Activated CD4-positive, alpha-beta T cell treated with anti-CD3 and anti-CD28 coated beads for 4 hours (primary cell): ENCODE measurements around the gene RIPK1.
"Not testable (repeated sequence)": the region's sequence is repeated elsewhere in the genome, so short reads cannot be mapped to it uniquely, and the experiment has no call there.

Experiments used
- DNase-seq, 2 donors: peaks; one replicate each; pipeline ENCODE4 v3.0.0-alpha.2; 2020

The RIPK1 gene

DNA sequence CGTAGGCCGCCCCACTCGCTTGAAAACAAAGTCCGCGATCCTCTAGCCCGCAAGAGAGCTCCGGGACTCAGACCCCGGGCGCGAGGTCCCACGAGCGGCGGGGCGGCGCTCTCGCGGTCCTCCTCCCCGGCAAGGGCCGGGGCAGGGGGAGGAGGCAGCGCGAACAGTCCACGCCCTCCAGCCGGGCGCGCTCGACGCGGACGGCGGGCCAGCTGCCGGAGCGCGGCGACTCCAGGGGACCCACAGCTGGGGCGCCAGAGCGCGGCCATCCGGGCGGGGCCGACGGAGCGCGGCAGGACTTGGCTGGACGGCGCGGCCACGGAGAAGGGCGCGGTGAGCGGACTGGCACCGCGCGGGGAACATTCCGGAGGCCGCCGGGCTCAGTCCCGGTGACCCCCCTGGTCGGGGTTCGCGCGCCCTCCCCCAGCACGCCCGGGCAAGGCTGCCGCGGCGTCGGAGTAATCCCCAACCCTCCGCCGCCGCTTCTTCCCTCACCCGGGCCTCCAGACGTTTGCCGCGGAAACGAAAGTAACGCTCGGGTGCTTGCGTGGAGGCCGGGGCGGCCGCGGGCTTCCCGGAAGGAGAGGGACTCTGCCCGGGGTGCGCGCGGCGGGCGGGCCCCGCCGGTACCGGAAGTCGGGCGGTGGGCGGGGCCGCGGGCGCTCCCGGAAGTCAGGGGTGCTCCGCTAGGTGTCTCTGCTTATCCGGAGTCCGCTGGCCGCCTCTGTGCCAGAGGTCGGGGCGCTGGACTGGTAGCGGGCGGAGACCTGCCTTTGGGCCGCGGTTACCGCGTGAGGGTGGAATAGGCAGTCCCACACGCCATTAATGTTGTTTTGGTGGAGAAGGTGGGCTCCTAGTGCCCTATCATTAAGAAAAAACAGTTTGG is at the start of gene RIPK1:
TSS of gene RIPK1 (plus strand) at position 166 of the 886 bp plus-strand sequence. CDS start 8,330 bp downstream, outside the sequence.
- DNase-seq, result peak; percentile 92 to 93

DNA sequence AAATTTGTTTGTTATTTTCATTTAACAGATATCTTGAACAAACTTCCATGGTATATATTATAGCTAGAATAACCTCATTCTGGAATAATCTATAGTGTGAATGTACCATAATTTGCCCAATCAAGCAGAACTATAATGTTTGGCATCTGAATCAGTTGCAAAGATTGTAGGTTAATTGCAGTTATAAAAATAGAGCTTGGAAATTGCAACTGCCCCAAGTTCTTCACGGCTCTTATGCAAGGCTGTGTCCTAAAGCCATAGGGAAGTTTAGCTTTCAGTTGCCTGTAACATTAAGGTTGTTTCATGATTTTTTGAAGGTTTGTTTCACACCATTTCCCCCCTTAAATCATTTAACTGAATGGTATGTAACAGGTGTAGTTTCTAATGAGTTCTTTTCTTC is 49.2 kb upstream of the RIPK1 start:
- DNase-seq, result no peak

DNA sequence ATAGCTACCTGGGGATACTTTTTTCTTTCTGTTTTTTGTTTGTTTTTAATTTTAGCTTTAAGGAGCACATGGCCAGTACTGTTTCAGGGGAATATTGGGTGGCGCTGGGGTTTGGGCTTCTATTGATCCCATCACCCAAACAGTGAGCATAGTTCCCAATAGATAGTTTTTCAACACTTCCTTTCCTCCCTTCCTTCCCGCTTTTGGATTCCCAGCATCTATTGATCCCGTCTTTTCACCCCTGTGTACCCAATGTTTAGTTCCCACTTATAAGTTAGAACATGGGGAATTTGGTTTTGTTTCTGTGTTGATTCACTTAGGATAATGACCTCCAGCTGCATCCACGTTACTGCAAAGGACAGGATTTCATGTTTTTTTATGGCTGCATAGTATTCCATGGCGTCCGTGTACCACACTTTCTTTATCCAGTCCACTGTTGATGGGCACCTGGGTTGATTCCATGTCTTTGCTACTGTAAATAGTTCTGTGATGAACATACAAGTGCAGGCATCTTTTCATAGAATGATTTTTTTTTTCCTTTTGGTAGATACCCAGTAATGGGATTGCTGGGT is 48.5 kb upstream of the RIPK1 start:
- no peak for DNase-seq

DNA sequence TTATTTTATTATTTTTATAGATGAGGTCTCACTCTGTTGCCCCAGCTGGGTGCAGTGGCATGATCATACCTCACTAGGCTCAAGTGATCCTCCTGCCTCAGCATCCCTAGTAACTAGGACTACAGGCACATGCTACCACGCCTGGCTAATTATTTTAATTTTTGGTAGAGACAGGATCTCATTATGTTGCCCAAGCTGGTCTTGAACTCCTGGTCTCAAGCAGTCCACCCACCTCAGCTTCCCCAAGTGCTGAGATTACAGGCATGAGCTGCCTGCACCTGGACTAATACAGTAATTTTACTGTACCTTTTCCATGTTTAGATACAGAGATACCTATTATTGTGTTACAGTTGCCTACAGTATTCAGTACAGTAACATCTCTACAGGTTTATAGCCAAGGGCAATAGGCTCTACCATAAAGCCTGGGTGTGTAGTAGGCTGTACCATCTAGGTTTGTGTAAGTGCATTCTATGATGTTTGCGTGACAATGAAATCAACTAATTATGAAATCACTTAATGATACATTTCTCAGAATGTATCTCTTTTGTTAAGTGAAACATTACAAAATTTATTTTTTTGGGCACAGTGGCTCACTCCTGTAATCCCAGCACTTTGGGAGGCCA is 47.2 kb upstream of the RIPK1 start:
- DNase-seq, result not testable (repeated sequence)

DNA sequence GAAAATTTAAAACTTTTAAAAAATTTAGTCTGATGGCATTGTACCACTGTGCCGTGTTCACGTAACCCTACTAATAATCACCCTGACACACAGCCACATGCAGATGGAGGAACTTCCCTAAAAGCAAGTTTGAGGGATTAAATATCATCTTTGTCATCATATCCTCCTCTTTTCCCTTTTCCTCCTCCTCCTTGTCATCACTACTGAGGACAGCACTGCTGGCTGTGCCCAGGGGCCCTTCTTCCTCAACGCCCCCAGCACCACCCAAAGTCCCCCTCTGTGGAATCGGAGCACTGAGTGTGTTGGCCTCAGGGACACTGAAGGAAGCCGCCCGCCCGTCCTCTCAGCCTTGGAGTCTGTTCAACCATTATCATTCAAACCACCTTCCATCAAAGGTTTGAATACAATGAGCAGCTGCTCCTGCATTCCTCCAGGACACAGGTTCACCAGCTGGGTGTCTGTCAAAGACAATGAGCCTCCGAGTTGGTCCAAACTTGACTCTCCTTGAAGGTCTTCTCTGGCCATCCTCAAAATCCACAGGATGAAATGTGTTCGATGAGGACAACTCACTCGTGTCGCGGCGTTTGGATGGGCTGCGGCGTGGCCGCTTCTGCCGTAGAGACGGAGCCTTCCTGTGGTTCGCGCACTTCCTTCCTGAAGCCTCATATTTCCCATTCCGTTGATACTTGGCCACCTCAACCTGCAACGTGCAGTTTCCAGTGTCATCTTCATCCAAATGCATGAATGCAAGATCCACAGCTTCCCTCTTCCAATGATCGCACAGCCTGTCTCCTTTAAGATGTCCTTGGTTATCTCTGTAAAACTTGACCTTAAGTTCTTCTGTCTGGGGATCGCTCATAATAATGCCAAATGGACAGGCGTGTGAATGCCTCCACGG is 45.3 kb upstream of the RIPK1 start:
- peak; percentile 22 to 46 for DNase-seq

DNA sequence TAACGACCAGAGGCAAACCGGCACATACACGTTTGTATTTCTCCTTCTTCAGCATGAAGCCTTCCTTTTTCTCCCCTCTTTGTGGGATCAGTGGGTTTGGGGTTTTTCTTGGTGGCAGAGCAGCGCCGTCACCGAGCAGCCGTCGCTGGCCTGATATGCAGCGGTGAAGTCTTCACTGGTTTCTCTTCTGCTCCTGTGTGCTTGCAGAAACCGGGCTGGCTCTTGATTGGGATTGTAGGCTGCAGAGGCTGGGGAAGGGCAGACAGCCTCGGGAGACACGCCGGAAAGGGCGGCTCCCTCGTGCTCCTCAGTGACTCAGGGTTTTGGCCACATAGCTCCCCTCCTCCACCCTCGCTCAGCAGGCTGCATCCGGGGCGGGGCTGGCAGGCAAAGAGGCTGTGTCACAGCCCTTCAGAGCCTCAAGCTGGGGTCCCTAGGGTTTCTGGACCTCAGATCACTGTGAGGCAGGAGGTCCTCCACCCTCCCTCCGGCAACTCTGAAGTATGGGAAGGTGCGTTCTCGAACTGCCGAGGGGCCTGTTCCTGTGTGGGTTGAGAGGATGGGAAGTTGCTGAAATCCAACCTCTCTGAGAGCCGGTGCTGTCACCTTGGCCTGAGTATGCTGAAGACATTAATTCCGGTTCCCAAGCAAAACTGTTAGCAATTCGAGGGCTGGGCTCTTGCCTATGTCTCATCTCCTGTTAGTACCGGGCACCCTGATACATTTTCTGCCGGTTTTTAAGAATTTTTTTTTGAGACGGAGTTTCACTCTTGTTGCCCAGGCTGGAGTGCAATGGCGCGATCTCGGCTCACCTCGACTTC is 44.4 kb upstream of the RIPK1 start:
- peak; percentile 87 to 88 for DNase-seq

DNA sequence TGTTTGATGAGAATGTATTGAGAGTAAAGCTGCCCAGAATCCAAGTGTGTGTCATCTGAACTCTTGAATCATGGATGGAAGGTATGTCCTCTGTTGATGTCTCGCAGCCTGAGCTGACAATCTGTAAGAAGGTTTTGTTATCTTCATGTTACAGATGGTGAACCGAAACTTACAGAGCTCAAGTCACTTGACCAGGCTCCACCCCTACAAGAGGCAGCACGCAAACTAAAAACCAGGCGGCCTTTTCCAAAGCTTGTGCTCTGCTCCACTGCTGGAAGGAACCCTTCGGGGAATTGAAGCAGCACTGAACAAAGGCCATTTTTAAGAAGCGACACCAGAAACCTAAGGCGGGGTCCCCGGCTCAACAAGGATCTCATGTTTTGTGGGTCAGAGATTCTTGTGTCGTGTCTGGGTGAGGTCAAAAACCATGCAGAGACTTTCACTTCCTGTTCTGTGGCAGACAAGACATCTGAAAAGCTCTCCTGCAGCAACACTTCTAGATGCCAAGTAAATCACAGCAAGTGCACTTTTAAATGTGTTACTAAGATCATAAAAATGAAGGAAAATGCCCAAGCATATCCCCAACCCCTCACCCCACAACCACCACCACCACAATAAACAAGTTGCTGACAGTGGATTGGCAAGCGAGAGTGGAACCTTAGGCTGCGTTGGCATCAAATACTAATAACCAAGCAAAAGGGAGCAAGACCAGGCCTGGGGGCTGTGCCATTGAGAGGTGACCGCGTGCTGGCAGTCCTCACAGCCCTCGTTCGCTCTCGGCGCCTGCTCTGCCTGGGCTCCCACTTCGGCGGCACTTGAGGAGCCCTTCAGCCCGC is 41.3 kb upstream of the RIPK1 start:
- DNase-seq, result peak; percentile 16 to 19

DNA sequence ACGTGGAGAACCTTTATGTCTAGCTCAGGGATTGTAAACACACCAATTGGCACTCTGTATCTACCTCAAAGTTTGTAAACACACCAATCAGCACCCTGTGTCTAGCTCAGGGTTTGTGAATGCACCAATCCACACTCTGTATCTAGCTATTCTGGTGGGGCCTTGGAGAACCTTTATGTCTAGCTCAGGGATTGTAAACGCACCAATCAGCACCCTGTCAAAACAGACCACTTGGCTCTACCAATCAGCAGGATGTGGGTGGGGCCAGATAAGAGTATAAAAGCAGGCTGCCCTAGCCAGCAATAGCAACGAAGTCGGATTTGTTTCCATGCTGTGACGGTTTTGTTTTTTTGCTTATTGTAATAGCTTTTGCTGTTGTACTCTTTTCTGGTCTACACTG is 40.1 kb upstream of the RIPK1 start:
- DNase-seq, result not testable (repeated sequence)

DNA sequence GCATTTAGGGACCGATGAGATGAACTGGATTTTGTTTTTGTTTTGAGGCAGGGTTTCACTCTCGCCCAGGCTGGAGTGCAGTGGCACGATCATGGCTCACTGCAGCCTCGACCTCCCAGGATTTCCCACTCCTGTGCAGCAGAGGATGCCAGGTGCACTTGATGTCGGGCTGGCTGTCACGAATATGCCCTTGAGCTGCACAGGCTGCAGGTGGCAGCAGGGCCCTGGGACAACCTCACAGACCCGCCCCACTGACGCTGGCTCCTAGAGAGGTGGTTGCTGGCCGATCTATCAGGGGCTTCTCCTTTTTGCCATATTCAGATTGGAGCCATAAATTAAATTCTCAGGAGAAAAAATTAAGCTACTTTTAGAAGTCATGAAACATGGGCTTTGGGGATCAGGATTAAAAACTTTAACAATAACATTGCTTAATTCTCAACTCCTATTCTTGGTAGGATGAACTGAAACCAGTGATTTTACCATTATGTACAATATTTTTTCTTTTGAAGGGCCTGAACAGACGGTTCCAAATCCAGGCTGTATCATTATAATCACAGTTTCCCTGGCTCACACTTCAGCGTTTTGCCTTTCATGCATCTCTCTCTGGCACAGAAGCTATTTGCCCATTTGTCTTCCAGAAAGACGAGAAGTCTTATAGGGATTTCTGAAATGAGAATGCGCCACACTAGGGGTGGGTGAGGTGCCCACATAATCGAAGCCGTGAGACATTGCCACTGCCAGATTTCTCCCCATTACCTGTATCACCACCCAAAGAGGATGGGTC is 36.2 kb upstream of the RIPK1 start:
- DNase-seq, result peak in 1 of 2 donors; percentile 9

DNA sequence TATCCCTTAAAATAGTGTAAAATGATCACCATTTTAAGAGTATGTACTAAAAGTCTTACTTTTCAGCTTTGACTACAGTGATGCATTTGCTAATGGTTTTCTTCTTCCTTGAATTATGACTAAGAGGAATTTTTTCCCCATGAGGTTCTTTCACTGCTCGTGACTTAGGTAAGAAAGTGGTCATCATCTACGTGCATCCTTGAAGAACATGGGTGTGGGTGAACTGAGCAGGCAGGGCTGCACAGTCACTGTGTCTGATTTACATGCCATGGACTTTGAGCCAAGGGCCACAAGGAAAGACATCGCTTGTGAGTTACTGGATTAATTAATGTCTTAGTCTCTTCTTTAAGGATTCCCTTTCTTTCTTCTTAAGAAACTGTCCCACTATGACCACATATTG is 35.3 kb upstream of the RIPK1 start:
- DNase-seq, result no peak

DNA sequence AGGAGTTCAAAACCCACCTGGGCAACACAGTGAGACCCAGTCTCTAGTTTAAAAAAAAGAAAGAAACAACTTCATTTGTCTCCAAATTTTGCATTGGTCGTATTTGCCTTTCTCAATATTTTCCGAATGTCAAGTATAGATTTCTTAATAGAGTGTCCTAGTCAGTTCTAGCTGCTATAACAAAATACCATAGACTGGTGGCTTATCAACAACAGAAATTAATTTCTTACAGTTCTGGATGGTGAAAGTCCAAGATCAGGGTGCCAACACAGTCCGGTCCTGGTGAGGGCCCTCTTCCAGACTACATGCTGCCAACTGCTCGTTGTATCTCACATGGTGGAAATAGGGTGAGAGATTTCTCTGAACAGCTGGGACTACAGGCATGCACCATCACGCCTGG is 34.6 kb upstream of the RIPK1 start:
- DNase-seq, result no peak

DNA sequence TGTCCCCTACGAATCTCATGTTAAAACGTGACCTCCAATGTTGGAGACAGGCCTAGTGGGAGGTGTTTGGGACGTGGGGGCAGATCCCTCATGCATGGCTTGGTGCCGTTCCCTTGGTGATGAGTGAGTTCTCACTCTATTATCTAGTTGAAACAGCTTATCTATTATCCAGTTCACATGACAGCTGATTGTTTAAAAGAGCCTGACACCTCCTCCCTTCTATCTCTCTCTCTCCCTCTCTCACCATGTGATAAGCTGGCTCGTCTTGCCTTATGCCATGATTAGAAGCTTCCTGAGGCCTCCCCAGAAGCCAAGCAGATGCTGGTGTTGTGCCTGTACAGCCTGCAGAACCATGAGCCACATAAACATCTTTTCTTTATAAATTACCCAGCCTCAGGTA is 32.9 kb upstream of the RIPK1 start:
- DNase-seq, result no peak

DNA sequence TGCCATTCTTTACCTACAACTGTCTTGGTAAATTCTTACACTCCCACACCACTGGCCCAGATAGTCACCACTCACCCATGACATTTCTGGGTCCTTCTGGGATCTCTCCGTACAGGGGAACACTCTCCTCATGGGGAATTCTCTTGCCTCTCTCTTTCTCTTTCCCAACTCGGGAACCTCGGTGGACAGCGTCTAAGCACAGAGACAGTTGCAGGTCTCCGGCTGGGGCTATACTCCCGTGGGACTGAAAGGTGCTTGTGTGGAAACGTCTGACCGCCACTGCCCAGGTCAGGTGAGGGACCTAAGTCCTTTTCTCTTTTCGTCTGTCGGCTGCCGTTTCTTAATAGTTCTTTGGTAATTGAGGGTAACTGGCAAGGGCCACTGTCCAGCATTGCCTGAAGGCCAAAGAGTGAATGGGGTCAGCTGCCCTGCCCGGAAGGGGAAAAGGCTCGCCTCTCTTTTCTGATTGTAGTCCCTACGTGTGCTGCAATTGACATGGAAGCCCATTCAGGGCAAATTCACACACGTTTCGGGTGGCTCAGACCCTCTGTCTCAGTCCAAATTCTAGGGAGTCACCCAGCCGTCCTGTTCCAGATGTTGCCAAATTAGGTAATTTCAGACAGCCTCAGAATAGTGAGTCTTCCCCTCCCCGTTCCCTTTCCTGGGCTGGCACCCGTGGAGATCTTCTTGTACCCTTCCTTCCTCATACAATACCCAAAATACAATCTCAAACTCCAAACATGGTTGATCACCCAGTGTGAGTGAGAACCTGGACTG is 31.2 kb upstream of the RIPK1 start:
- DNase-seq, result no peak

DNA sequence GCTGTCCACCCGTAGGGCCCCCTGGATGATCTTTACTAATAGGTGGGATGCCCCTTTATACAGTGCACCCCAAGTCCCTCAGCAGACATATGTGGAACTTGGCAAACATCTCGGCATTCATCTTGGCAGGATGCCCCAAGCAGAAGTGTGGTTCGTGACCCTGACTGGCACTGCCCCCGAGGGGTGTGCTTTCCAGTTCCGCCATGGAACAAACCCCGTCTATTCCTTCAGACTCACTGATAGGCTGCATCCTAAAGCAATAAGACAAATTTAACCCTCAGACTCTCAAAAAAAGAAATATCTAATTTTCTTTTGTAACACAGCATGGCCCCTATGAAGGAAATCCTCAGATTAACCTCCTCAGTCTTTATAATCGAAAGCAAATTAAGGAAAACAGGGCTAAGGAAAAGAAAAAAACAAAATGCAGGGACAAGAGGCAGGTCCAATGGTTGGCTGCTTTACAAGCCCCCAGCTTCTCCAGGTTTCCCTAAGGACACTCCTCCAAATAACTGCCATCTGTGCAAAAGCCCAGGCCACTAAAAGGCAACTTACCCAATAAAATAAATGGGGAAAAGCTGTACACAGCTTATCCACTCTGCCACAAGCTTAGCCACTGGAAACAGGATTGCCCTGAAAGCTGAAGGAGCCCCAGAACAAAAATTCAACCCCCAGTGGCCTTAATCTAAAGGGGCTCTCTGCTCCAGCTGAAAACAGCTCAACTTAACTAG is 30.5 kb upstream of the RIPK1 start:
- DNase-seq, result no peak

DNA sequence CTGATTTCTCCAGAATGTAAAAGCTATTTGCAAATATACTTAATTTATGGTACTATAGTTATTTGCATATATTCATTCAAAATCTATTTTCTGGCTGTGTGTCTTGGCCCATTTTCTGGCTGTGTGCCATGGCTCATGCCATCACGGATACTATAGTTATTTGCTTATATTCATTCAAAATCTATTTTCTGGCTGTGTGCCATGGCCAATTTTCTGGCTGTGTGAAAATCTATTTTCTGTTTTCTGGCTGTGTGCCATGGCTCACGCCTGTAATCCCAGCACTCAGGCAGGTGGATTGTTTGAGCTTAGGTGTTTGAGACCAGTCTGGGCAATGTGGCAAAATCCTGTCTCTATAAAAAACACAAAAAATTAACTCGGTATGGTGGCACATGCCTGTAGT is 28.9 kb upstream of the RIPK1 start:
- no peak for DNase-seq

DNA sequence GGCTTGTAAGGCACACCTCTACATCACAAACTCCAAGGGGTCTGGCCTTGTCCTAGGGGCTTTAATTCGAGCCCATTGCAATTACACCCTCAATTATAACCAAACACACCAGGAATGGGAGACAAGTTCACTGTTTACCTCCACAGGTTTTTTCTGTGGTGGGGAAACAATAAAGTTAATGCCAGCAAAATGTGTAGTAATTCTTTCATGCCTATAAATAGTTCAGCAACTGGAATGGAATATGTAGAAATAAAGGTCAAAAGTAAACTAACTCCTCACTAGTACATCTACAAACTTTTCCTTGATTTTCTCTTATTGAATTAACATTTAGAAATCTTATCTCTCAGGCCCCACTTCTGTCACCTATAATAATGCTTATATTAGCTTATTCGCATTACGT is 27.1 kb upstream of the RIPK1 start:
- DNase-seq, result no peak

DNA sequence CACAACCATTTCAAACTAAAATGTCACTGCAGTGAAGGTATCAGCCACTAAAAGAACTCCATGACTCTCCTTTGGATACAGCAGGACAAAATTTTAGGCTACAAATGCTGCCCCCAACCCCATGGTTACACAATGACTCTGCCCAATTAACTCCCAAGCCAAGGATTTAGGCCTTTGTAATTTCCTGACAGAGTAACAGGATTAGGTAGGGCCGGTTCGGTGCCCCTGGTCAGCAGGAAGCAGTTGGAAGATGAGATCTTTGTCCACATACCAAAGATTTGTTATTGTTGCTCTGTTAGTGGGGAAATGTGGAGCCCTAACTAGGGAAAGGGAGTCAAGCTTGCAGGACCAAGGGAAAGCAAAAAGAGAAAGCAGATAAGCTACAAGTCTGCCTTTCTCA is 26.7 kb upstream of the RIPK1 start:
- DNase-seq, result no peak

DNA sequence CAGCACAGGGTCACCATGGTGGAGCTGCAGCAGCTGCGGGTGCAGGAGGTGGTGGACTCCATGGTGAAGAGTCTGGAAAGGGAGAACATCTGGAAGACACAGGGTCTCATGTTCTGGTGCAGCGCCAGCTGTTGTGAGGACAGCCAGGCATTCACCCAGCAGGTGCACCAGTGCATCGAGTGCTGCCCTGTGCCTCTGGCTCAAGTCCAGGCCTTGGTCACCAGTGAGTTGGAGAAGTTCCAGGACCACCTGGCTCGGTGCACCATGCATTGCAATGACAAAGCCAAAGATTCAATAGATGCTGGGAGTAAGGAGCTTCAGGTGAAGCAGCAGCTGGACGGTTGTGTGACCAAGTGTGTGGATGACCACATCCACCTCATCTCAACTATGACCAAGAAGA is 22.9 kb upstream of the RIPK1 start:
- no peak for DNase-seq

DNA sequence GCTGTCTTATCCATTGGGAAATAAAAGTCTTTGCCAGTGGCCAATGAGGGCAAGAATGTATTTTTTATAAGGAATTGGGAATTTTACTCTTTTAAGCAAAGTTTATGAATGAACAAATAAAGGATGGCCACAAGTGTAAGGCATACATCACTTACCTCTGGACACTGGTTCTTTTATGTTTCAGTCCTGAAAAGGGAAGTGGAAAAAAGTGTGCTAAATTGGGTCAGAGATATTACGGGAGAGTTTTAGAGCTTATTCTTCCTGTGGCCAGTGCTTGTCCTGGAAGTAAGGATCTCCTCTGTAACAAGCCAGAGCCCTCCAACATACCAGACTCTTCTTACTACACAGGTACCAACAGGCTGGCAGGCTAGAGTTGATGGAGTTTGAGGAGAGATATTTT is 22.5 kb upstream of the RIPK1 start:
- no peak for DNase-seq
